Measurements from ENCODE around the gene TKFC.

Gene TKFC

DNA sequence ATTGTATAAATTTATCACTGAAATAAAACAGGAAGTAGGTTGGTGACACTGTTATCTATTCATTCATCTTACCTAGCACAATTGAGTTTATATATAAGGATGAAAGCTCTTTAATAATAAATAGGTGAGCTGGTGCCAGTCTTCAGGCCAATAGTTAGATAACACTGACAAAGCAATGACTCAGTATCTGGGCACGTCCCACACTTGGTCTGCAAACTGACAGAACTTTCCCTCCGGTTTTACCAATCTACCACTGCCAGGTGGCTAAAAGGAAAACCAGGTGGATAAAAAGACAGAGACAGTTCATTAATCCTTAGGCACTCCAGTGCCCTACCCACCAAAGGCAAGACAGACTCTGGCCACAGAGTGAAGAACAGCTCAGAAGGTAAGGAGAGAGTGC lies 17.8 kb upstream of the TKFC start:
- DNase-seq (ENCODE audit: low spot score) = no peak

DNA sequence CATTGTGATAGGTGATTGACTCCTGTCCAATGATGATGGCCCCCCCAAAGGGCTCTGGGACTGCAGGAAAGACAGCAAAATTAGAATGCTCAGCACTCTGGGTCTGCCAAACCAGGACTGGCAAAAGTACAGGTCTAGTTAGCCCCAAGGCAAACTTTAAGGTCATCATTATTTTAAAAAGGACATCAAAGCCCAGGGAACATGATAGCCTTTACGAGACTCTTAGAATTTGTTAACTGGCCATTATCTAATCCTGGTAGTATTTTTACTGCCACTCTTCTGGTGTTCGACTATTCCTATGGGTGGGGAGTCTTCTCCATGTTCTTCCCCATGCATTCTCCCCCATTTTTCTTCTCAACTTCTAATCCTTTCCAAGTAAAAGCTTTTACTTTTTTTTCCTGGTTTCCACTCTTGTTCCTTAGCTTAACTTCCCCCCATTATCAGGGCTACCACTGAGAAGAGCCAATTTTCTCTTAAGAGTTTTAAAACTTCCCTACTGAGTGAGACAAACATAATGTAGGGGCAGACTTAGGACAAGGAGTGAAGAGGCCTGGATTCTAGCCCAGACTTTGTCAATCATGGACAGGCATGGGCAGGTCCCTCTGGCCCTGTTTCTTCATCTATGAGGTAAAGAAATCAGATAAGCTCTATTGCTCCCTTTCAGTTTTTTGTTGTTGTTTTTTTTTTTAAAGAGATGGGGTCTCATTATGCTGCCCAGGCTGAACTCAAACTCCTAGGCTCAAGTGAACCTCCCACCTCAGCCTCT lies 7.2 kb upstream of the TKFC start:
- no peak for DNase-seq (ENCODE audit: low spot score)

DNA sequence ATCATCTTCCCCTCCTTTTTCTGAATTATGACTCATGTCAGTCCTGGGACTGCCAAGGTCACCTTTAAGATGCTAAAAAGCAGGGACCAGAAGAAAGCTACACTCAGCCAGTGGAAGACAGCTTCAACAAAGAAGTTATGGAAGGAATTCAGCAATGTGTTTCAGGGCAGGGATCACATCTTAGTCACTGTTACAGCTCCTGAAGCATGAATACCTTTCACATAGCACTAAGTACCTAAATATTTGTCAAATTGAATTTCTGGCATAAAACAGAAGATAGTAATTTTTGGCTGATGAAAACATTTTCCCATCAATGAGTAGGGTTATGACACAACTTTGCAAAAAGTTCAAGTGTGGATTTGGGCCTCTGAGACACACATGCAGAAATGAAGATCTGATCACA lies 5.4 kb upstream of the TKFC start:
- DNase-seq (ENCODE audit: low spot score) = no peak

DNA sequence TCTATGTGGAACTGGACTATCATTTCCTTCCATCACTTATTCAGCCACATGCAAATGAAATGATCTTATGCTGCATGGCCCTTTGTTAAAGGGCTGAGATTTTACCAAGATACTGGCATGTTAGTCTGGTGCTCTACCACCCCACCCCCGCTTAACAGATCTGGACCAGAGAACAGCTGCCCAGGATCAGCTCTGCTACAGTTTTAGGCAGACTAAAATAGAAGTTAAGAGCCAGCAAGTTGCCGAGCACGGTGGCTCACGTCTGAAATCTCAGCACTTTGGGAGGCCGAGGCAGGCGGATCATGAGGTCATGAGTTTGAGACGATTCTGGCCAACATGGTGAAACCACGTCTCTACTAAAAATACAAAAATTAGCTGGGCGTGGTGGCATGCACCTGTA lies 4.7 kb upstream of the TKFC start:
- DNase-seq (ENCODE audit: low spot score) = no peak

DNA sequence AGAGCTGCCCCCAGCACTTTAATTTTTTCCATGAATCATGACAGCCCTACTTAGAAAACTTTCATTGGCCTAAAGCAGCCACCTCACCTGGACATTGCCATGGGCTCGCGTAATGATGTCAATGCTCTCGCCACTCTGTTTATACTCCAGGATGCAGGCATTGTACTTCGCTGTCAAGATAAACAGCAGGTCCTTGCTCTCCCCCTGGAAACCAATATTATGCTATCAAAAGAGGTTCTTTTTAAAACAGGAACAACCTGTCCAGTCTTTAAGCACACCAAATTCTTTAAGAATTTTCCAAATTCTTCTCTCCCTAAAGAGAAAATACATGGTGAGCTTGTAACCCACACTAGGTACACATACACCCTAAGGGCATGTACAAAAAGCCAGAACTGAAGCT lies 3.2 kb upstream of the TKFC start:
- DNase-seq (ENCODE audit: low spot score) = no peak

DNA sequence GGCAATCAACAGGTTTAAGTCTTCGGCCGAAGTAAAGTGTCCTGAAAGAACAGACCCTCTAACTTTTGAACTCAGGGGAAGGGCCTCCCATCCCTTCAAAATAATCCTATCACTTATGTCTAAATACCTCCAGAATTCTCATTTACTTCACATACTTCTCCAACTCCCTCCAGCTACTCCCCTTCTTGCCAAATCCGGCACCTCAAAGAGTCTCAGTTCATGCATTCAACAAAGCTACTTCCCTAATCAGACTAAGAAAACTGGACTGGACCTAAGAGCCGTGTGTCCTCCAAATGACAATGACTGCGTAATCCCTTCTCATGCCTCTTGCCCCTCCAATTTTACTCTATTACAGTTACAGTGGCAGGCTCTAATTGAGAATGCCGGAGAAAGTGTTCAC lies 1.4 kb upstream of the TKFC start:
- DNase-seq (ENCODE audit: low spot score) = no peak

DNA sequence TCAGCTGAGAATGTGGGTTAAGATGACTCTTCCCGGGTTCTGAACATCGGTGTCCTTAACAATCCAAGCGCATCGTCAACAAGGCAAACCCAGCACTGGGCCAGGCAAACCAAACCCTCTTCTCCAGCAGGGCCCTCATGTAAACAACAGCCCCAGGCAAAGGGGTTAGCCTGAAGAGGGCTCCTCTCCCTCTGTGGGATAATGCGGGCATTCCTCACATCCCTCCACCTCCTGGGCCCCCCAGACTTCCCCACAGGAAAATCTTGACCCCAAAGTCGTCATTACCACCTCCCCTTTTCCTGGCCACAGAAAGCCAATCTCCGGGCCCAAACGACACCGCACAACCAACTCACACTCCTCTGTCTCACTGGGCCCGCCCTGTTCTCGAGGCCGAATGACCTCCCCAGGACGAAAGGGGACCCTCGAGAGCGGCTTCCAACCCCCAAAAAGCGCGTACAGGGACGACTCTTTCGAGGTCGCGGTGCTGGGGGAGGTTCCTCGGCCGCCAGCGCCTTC lies 689 bp upstream of the TKFC start:
- DNase-seq (ENCODE audit: low spot score) = no peak

DNA sequence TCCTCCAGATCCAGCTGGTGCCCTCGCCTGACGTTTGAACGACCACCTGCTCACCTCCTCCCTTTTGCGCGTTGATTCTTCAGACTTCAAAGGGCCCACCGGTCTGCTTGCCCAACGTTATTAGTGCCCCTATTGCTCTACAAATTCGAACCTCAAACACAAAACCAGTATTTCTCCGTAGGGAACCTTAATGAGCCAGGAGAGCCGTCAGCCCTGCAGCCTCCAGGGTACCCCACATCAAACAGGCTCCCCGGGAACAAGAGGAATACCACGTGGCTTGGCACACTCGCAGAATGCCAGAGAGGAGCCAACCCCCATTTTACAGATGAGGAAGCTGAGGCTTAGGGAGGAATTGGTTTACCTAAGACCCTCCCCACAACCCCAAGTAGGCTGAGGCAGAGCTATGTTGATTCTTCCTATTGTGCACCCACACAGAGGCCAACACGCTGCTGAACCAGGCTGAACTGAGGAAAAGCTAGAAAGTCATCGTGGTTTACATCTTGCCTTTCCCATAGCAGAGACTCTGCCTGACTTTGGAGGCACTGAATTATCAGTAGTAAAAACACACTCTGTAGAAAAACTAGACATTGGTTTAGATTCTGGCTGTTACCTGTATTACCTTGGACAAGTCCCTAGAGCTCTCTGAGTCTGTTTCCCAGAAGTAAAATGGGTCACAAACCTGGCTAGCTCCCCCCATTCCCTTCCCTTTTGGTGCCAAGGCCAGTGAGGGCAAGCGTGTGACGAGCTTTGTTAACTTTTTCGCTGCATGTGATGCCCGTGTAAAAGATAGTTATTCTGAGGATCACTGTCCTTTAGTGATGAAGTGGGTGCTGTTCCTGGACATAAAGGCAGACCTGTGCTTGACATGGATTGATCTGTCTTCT lies 764 bp downstream of the TKFC start:
- DNase-seq (ENCODE audit: low spot score) = no peak

DNA sequence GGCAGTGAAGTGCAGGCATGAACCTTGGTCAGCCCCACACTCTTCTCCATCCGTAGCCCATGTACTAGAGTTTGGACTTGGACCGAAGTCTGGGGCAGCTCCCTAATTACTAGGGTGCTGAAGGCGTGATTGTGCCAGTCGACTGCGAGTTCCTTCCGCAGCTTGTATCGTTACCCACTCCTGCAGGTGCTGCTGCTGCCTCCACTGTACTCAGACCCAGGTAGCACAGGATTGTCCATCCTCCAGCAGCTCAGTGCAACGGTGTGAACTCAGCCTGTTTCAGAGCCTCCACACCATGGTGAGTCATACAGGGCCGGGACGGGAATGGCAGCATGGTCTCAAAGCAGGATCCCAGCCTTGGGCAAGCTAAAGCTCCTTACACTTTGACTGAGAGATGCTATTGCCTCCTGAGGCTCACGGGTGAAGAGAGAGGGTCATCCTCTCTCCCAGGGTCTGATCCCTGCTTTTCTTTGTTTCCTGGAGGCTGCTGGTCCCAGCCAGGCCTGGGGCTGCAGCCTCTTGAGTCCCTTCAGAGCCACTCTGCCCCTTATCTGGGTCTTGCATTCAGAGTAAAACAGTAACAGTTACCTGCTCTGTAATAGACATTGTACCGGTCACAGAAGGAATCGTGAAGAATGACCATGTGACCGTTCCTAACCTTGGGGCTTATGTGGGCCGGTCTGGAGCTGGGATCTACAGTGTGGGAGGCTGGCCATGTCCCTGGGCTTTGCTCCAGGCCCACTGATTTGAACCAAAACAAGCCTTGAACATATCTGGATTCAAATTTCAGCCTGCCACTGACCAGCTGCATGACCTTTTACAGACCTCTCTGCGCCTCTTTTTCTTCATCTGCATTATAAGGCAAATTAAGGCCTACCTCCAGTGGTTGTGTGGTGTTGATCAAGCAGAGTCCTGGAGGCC lies 1.7 kb downstream of the TKFC start:
- no peak for DNase-seq (ENCODE audit: low spot score)

DNA sequence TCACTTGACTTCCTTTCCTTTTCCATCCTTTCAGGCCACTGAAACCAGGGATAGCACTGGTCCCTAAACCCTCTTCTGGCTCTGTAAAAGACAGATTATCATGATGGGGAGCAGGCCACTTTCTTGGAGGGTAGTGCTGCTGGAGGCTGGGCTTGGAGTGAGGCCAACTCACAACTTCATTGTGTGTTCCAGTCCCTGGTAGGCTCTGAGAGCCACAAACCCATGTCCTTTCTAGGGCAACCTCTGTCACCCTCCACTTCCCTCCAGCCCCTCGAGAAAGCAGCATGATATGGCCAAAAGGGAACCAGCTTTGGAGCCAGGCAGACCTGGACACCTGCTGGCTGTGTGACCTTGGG lies 2.3 kb downstream of the TKFC start:
- DNase-seq (ENCODE audit: low spot score) = no peak

DNA sequence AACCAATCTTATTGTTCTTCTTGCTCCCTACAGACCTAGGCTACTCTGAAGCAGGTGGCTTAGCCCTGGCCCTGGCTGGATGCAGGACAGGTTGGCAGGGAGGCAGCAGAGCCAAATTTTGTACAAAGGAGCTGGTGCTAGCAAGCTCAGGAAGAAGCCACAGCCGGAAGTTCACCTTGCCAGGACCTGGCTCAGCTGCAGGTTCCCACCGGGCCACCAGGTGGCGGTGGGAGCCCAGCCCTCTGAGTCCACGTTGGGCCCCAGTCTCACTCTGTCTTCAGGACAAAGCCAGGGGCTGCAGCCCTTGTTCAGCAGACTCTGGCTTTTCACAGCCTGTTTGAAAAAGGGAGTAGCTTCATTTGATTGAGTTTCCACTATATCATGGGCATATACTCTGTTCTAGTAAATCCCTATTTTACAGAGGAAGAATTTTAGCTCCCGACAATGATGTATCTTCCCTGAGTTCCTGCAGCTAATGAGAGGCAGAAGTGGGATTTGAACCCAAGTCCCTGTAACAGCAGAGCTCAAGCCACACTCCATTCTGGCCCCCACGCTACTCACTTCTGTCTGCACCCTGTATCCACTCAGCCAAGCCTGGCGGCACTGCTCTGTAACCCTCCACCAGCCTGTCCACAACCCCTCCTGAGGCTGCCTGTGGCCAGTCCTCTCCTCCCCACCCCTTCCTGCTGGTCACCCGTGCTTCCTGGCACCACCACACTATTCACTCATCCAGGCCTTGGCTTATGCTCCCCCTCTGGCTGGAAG lies 3.3 kb downstream of the TKFC start:
- peak; percentile 85 for DNase-seq (ENCODE audit: low spot score)

DNA sequence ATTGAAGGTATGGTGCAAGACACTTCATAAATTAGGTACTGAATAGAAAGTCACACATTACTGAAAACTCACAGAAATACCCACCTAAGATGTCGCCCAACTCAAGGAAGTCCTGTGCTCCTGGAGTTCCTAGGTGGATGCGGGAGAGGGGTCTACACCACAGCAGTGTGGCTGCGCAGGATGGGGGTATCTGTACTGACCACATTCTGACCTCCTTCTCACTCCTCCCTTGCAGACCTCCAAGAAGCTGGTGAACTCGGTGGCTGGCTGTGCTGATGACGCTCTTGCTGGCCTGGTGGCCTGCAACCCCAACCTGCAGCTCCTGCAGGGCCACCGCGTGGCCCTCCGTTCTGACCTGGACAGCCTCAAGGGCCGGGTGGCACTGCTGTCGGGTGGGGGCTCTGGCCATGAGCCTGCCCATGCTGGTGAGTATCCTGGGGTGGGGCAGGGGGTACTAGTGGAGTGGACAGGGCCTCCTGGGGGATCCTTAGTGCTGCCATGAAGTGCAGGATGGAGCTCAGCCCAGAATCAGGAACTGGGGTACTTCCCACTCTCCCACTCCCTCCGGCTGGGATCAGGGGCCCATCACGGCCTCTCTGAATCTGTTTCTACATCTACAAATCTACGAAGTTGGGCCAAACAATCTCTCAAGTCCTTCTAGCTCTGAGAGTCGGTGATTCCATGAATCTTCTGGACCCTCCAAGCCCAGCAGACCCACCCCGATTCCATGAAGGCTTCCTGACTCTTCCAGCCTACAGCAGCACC lies 4.9 kb downstream of the TKFC start:
- no peak for DNase-seq (ENCODE audit: low spot score)

DNA sequence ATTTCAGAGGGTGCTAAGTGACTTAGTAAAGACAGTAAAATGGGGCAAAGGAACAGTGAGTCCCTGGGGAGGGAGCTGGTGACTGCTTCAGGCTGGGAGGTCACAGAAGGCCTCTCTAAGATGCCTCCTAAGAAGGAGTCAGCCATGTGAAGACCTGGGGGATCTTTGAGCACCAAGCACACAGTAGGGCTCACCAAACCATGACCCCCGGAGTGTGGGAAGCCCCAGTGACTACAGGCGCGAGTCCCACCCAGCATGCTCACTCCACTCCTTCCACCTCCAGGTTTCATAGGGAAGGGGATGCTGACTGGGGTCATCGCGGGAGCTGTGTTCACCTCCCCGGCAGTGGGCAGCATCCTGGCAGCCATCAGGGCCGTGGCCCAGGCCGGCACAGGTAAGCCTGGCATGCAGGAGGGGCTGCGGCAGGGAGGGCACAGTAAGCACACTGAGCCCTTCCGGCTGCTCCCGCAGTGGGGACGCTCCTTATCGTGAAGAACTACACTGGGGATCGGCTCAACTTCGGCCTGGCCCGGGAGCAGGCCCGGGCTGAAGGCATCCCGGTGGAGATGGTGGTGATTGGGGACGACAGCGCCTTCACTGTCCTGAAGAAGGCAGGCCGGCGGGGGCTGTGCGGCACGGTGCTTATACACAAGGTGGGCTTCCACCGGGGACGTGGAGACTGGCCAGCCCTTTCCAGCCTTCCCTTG lies 5.9 kb downstream of the TKFC start:
- no peak for DNase-seq (ENCODE audit: low spot score)

DNA sequence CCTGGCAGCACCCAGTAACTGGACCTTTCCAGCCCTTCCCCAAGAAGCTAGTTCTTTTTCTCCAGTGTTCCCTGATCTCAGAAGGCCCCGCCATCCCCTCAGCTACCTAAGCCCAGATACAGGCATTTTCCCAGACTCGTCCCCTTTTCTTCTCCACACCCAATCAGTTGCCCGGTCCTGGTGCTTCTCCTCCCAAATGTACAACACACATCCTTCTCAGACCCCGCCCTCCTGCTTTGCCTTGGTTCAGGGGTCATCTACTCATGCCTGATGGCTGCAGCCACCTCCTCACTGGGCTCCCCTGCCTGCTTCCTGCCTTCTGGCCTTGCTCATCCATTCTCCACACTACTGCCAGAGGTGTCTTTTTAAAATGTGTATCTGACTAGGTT lies 6.5 kb downstream of the TKFC start:
- DNase-seq (ENCODE audit: low spot score) = no peak

DNA sequence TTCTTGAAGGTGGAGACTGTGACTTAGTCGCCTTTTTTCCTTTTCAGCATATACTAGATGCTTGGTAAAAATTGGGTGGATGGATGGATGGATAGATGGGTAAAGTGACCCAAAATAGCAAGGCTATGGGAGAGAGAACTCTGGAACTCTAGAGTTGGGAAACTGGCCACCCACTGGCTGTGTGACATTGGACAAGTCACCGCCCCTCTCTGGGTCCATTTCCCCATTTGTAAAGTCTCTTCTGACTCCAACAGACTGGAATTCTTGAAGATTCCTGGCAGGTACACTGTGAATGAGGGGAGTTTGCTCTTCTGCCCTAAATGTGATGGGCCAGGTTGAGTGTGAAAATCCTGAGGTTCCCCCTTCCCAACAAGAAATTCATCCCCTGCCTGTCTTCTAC lies 8.0 kb downstream of the TKFC start:
- no peak for DNase-seq (ENCODE audit: low spot score)

DNA sequence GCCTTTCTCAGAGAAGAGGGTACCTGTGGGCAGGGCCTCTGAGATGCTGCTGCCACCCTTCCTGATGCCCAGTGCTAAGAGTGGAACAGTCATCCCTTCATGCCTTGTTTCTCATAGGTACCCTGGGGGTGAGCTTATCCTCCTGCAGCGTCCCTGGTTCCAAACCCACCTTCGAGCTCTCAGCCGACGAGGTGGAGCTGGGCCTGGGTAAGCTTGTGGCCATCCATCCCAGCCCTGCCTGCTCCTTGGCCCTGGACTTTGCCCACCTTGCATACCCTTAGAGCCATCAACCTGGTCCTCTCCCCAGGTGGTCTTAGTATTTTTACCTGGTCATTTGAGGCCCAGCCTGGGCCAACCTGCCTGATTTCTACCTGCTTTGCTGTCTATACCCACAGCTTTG lies 8.7 kb downstream of the TKFC start:
- no peak for DNase-seq (ENCODE audit: low spot score)

DNA sequence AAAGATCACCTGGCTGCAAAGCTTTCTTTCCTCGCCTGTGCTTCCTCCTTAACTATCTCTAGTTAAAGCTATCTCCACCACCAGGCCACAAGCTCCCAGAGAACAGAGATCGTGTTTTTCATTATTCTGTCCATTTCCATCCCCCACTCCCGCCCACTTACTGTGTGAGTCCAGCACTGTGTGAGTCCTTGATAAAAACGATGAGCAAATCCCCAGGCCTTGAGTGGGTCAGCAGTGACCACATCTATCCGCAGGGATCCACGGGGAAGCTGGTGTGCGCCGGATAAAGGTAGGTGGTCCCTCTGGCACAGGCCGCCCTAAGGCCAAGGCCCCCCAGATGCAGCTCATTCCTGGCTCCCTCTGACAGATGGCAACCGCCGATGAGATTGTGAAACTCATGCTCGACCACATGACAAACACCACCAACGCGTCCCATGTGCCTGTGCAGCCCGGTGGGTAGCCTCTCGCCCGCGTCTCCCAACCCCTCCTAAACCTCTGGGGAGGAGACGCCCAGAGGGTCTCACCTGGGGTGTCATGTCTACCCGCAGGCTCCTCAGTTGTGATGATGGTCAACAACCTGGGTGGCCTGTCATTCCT lies 9.3 kb downstream of the TKFC start:
- no peak for DNase-seq (ENCODE audit: low spot score)

DNA sequence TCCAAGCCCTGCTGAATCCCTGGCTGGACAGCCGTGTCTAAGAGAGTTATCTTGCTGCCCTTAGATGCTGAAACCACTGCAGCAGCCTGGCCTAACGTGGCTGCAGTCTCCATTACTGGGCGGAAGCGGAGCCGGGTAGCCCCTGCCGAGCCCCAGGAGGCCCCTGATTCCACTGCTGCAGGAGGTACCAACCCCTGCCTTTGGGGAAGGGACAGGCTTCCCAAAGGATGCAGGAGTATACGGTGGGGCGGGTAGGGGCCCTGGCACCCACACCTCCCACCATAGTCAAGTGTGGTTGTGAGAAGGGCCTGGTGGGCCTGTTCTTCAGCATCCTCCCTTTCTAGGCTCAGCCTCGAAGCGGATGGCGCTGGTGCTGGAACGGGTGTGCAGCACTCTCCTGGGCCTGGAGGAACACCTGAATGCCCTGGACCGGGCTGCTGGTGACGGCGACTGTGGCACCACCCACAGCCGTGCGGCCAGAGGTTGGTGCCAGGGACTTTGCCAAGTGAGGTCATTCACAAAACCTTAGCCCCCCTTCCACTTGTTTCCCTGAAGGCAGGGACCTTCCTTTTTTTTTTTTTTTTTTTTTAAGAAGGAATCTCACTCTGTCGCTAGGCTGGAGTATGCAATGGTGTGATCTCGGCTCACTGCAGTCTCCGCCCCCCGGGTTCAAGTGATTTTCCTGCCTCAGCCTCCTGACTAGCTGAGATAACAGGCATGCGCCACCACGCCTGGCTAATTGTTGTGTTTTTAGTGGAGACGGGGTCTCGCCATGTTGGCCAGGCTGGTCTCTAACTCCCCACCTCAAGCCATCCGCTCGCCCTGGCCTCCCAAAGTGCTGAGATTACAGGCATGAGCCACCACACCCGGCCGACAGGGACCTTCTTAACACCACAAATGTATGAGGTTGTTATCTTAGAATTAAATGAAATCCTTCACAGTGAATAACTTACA lies 11.0 kb downstream of the TKFC start:
- no peak for DNase-seq (ENCODE audit: low spot score)
